GM12873 (cell line): ENCODE measurements around the gene KCNJ2.

Experiments used
- CTCF ChIP-seq: IDR thresholded peaks from 2 replicates; pipeline ENCODE4 v1.5.1; 2012; ENCODE audit warnings: low read depth, mild to moderate bottlenecking, moderate library complexity, low read length, control low read depth; ENCODE audit not compliant: insufficient read depth; ENCODE audit errors: missing control alignments

KCNJ2 gene

GRCh38 chr17:70184770-70185169, 15.4 kb downstream of the KCNJ2 start:
- TF ChIP-seq CTCF = no peak

- TF ChIP-seq CTCF = no peak
Measured at GRCh38 chr17:70185285-70185684, 16.0 kb downstream of the KCNJ2 start.

- TF ChIP-seq CTCF = no peak
Measured at GRCh38 chr17:70187383-70187782, 18.1 kb downstream of the KCNJ2 start.

- no peak for TF ChIP-seq CTCF
Measured at GRCh38 chr17:70190959-70191805, 21.9 kb downstream of the KCNJ2 start.

GRCh38 chr17:70195091-70195490, 25.8 kb downstream of the KCNJ2 start:
- TF ChIP-seq CTCF = no peak

GRCh38 chr17:70201872-70202419, 32.6 kb downstream of the KCNJ2 start:
- no peak for TF ChIP-seq CTCF

- TF ChIP-seq CTCF = no peak
Measured at GRCh38 chr17:70202840-70203239, 33.5 kb downstream of the KCNJ2 start.
